SIG-M5 (cell line): Measurements from ENCODE around the gene TRMT44.

Source experiments
- DNase-seq: peaks from one replicate; lab custom pipeline; 2025; lab: John Stamatoyannopoulos, UW

Gene TRMT44

DNA sequence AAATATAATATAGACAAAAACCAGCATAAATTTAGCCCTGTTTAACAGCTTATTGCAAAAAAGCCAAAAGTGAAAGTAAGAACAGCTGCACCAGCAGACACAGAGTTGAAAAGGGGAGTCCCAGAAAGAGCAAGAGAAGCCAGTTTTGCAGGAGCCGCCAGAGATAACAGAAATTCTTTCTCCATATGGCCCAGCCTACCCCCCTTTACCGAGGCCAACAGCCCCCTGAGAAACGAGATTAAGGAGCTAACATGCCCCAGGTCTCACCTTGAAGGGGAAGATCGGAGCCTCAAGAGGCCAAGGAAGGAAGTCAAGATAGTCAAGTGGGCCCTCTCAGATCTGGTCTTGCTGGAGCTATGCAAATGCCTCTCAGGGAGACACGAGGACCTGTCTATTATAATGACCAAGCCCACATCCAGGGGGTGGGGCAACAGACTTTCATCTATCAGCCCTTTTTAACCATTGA is 4.9 kb upstream of the TRMT44 start:
- no peak for DNase-seq

DNA sequence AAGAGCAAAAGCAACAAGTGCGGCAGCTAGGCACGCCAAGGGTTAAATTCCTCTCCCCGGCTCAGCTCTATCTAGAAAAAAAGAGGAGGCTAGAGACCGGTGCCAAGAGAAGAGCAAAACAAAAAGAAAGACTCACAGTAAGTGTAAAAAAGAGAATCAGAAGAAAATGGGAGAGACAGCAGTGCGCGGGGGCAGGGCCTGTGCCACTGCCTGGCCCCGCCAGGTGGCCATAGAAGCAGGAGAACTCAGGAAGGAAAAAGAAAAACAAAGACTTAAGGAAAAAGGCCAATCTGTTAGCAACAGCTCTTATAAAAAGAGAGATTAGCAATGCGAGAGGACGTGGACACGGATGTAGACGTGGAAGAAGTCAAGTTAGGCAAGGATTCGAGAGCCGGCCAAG is 3.3 kb upstream of the TRMT44 start:
- DNase-seq, result no peak

DNA sequence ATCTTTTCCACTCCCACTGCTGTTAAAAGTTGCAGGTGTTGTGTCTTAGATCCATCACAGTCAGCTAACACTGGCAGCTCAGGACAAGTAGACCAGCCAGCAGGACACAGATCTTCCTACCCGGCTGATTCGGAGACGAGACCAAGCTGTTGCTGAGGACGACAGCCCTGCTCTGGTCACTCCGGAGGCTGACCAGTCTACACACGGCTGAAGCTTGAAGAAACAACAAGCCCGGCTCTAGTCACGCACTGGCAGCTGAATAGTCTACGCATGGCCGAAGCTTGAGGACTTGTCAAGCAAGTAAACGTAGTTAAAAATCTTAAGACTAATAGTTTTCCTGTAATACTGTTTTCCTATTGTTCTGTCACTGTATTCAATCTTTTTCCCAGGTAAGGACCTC is 1.8 kb upstream of the TRMT44 start:
- DNase-seq, result no peak

DNA sequence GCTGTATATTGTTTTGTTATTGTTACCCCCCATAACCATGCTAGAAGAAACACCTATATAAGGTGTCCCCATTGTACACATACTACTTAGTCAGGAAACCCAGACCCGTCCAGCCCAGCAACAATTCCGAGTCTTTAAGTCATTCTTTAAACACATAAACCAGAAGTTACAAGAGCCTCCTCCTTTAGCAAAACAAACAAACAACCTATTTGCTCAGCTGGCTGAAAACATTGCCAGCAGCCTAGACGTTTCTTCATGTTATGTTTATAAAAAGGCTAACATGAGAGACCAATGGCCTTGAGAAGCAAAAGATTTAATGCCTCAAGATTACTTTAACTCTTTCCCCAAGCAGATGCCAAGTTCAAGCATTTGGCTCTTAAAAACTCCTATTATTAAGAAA is 1.4 kb upstream of the TRMT44 start:
- no peak for DNase-seq

DNA sequence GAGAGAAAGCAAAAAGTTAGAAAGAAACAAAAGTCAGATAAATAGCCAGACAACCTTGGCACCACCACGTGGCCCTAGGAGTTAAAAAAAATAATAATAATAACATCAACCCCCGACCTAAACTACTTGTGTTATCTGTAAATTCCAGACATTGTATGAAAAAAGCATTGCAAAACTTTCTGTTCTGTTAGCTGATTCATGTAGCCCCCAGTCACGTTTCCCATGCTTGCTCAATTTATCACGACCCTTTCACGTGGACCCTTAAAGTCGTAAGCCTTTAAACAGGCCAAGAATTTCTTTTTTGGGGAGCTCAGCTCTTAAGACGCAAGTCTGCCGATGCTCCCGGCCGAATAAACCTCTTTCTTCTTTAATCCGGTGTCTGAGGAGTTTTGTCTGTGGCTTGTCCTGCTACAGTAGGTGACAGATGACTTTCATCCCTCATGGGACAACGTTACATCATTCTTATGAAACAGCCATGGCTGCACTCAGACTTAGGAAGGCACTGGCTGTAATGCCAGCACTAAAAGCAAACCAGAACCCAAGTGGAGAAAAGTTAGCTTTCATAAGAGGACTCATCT is 574 bp upstream of the TRMT44 start:
- no peak for DNase-seq

DNA sequence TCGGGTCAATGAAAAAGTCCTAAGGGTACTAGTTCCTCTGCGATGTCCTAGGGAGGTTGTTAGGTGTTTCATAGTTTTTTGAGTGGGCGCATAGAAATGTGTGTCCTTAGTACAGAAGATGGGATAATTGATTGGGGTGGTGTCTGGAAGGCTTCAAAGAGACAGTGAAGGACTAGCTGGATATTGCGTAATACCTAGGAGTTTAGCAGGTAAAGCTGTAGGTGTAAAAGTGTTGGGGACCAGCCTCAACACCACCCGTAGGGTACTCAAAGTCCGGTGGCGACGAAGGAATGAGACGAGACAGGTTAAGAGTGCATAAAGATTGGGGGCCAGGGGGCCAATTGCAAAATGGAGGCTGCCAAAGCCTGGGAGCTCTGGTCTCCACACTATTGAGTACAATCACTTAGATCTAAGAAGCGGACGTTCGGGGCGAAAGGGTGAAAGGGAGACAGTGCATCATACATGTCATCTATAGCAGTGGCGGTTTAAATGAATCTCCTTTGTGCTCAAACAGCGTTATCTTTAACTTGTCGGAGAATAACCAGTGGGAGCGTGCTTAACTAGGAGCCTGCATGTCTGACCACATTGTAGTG is 1.0 kb downstream of the TRMT44 start:
- no peak for DNase-seq

DNA sequence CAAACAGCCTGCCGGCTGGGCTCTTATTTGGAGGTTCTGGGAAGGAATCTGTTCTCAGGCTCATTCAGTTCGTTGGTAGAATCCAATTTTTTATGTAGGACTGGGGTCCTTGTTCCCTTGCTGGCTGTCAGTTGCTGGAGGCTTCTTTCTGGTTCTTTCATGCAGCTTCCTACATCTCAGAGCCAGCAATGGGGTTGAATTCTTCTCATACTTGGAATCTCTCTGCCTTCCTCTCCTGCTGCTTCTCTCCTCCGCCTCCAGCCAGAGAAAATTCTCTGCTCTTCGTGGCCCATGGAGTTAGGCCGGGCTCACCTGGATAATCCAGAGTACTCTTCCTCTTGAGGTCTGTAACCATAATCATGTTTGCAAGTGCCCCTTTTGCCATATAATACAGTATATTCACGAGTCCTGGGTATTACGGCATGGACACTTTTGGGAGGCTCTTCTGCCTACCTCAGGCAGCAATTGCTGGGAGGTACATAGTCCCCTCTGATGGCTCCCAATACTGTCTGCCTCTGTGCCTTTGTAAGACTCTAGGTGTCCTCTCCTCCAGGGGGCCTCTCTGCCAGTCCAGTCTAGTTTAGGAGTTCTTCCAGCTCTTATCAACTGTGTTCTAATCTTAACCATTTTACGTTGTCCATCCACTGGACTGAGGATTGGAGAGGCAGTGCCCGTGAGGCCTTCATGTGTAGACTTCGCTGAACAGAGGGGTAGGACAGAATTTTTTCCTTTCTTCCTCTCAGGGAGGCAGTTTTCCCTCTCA is 2.2 kb downstream of the TRMT44 start:
- DNase-seq, result no peak

DNA sequence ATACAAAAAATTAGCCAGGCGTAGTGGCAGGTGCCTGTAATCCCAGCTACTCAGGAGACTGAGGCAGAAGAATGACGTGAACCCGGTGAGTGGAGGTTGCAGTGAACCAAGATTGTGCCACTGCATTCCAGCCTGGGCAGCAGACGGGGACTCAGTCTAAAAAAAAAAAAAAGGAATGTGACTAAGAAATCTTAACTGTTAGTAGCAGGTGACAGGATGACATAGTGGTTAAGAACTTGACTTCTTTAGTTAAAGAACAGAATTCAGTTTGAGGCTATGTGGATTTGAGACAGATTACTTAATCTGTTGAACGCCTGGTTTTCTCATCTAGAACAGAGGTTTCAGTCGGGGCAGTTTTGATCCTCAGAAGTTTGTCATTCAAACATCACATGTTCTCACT is 3.2 kb downstream of the TRMT44 start:
- no peak for DNase-seq

DNA sequence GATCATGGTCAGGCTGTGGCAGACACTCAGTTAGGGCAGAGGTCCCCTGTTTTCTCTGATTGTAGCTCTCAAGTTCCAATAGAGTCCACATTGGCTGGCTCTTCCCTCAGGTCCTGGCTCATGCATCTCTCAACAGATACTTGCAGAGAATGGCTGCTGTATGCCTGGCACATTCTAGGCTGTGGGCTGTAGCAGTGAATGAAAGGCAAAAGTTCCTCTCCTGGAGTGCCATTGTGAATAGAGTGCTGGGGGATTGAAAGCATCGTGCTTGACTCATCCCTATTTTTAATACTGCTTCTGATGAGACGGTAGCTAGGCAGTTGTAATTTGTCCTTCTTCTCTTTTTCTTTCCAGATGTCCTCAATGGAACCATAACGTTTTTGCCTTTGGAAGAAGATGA is 5.5 kb downstream of the TRMT44 start:
- no peak for DNase-seq

DNA sequence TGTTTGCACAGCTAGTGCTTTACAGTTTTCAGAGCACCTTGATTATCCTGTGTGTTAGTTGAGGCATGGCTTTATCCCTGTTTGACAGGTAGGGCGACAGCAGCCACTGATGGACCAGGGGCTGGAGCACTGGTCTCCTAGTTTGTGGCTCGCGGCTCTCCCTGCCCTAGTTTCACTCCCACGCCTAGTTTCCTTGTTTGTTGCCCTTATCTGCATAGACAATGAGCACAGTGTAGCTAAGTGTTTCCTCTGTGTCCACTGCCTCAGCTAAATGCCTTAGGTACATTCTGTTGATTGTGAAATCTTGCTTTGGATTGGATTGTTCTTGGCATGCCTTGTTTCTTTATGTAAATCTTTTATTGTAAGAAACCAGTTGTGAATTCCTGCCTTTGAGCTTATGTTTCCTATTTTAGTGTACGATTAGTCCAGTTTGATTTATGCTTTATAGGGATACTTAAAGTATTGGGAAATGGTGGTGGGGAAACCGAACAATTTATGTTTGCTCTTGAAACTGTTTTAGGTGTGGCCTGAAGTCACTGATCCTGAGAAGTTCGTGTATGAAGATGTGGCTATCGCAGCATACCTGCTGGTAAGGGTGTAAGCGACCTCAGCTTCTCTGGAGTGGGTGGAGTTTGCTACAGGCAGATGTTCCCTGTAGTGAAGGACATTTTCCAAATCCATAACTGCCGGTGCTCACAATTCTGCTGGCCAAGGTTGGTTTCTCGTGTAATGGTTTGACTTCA is 11.0 kb downstream of the TRMT44 start:
- DNase-seq, result no peak

DNA sequence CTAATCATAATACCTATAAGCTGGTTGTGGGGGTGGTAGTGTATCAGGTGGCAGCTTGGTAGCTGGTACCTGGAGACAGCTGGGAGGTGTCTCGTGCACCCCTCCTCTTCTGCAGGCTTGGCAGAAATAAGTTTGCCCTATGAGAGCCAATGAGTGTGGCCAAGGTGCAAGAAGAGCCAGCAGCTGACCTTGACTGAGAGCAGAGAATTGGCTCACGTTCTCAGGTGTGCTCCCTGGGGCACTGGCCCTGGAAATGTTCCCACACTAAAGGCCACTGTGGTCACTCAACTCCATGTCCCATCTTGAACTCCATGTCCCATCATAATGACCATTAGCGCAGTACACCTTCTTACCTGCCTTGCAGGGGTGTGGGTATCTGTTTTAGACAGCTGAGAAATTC is 13.4 kb downstream of the TRMT44 start:
- DNase-seq, result no peak

DNA sequence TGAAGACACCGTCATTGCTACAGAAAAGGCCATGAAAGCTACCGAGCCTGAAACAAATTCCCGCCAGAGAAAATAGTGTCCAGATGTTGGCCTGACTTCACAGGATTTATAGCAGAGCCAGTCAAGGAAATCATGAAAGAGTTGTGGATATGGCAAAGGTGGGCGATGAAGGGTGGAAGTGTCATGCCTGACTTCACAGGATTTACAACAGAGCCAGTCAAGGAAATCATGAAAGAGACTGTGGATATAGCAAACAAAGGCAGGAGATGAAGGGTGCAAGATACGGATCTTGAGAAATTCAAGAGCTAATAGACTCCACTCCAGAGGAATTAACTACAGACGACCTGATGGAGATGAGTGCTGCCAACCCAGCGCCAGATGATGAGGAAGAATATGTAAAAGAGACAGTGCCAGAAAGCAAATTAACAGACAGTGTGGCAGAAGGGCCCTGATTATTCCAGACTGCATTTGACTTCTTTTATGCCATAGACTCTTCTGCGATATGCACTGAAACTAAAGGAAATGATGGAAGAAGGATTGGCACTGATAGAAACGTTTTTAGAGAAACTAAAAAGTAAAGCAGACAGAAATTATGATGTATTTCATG is 17.2 kb downstream of the TRMT44 start:
- no peak for DNase-seq

DNA sequence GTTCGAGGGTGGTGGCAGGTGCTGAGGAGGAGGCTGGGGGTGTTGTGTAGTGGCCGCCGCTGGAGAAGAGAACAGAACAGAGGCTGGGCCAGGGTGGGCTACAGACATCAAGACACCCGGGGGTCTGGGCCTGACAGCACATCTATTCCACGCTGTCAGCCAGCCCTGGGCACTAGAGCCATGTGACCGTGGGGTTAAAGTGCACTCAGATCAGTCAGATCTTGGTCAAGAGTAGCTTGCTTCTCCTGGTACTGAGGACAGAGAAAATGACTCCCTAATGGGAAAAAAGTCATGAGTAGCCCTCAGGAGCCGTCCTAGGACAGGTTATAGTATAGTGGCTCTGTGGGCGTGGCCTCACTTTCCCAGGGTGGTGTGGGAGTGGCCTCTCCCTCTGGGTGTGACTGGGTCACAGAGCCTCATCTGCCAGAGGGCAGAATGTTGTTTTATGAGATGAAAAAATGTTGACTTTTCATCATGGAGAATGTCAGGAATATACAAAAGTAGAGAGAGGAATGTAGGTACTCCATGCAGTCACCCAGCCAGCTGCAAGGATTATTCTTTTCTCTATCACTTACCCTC is 19.4 kb downstream of the TRMT44 start:
- DNase-seq, result no peak

DNA sequence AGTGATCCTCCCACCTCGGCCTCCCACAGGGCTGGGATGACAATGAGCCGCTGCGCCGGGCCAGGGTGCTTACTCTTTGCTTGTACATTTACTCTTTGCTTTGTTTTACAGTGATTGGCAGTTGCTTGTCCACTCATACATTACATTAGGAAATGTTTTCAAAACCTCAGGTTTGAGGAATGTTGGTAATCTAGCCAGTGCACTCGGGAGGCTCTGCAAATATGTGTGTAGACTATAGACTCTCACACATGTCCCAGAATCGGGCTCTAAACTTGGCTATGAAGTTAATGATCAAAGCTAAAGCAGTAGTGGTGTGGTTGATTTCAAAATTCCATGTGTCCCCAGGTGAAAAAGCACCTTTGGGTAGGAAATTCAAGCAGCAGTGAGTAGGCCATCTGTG is 20.5 kb downstream of the TRMT44 start:
- DNase-seq, result no peak

DNA sequence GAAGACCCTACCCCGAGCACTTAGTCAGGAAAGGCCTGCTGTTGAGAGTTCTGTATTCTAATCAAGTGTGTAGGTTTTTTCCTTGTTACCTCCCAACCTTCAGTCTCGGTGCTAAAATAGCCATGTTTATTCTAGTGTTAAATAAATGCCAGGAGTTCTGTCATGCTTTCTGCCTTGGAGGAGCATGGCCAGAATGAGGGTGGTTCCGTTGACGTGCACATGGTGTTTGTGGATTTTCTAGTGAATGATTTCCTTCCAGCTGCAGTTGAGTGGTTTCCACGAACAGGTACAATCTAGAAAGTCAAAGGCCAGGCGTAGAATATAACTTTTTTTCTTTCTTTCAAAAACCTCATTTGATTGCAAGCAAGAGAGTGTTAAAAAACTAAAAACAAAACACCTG is 21.0 kb downstream of the TRMT44 start:
- DNase-seq, result no peak

DNA sequence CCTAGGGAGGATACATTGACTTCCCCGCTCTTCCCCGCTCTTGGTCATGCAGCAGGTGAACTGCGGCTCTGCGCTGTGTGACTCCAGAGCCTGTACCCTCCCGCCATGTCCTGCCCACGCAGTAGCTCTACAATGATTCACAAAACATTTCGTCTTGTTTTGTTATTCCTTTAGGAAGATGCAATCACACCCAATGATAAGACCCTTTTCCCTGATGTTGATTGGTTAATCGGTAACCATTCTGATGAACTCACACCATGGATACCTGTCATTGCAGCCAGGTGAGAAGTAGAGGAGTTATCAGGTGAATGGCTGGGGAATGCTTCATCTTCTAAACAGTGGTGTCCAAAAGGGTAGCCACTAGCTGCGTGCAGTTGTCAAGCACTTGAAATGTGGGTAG is 23.2 kb downstream of the TRMT44 start:
- no peak for DNase-seq

DNA sequence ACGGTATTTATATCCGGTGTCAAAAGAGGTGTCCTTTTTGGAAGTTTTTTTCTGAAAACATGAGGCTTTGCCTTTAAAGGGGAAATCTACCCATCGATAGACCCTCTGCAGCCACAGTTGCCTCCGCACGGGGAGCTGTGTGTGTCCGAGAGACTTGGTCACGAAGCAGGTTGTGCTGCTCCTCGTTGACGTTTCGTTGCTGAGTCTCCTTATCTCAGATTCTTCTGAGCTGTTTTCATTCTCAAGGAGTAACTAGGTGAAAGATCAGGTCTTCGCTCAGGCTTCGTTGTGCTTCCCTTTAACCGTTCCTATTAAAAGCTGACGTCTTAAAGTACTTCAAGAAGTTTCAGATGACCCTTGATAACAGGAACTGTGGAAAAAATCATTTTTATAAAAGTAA is 23.8 kb downstream of the TRMT44 start:
- no peak for DNase-seq

DNA sequence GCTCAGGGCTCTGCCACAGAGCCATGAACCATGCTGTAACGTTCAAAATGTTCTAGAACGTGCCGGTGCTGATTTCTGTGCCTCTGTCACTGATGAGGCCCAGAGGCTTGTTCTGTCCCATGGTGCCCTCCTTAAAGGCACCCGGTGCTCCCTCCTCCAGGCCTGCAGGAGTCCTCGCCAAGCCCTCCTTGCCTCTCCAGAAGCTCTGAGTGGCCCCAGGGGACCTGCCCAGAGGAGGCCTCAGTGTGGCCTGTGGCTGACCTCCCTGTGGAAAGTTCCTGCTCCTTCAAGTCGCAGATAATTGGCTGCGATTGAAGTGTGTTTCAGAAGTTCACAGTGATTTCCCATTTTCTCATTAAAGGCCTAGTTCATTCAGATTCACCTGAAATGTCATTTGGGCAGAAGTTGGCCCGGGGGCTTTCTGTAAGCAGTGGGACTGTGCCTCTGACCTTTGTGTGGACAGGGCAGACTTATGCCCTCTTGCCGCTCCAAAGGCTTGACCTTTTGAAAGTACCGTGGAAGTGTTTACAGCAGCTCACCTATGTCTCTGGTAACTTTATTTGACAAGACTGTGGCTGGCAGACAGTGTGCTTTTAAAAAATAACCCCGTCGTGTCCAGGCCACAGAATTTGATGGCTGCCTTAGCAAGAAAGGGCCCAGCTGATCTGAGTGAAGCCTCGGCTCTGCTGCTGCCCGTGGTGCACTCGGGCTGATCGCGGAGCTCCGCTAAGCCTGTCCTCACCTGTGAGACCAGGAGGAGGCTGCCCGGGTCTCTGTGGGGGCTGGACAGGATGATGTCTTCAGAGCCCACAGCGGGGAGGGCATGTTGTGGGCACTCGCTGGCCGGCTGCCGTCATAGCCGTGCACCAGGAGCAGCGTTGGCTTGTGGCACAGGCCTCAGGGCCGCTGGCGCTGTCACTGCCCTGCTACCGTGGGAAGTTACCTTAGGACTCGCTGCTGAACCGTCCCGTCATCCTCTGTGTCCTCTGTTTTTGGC is 25.3 kb downstream of the TRMT44 start:
- DNase-seq, result no peak

DNA sequence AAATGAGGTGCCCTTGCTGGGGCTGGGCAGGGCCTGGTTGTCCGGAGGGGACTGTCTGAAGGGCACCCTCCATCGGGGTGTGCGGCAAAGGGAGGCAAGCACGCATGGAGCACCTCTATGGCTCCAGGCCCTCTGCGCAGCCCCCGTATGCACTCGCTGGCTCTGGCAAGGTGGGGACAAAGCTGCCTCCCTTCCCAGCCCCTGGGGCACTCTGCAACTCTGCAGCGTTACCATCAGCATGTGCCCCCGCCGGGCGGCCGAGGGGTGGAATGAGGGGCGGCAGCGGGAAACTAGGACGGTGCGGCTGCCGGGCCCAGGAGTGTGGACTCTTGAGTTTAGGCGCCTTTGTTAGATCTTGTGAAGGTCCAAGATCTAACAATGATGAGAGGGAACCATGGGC is 26.4 kb downstream of the TRMT44 start:
- DNase-seq, result no peak

DNA sequence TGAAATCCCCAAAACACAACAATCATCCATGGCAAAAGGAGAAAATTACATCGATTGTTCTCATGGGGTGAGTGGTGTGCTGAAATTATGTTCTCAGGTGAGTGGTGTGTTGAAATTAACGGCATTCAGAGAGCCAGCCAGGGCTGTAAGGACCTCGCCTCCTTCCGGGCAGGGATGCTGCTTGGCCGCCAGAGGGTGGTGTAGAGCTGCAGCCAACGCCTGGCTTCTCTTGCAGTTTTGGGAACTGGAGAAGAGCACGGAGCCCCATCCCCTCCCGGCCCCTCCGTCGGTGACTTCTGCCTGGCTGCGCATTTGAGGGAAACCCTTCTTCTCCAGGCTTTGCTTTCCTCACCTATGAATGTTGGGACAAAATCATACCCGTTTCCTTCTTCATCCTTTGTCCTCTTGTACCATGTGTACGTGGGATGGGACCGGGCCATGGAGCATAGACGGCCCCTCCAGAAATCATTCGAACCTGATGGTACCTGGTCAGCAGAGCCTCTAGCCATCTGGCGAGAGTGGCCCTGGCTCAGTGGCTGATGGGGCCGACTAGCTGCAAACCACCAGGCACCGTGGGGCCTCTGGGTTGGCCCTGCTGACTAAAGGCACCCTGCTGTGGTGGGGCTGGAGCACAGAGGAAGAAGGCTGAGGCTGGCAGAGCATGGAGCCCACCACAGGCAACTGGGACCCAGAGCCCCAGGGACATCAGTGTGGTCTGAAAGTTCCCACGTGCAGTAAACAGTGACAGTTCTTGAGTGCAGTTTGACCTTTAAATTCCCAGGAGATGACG is 28.4 kb downstream of the TRMT44 start:
- no peak for DNase-seq
